Retinal pigment epithelial cell (primary cell): ENCODE data around the gene OTOA.
"Not testable (repeated sequence)": the region's sequence is repeated elsewhere in the genome, so short reads cannot be mapped to it uniquely, and the experiment has no call there.

Source experiments
- DNase-seq: peaks from one replicate; pipeline ENCODE4 v3.0.0-alpha.2; 2010; ENCODE audit warnings: low read depth
- H3K4me3 ChIP-seq: 2 replicates; pipeline ENCODE4 v1.5.1; 2011; ENCODE audit warnings: mild to moderate bottlenecking, low read length, control low read depth, moderate library complexity
- TF ChIP-seq, protein P1 (sequence below): conservative IDR thresholded peaks from 2 replicates; pipeline ENCODE4 v1.5.1; 2011; ENCODE audit warnings: low read depth, low read length, control low read depth, inconsistent platforms

The OTOA gene

DNA sequence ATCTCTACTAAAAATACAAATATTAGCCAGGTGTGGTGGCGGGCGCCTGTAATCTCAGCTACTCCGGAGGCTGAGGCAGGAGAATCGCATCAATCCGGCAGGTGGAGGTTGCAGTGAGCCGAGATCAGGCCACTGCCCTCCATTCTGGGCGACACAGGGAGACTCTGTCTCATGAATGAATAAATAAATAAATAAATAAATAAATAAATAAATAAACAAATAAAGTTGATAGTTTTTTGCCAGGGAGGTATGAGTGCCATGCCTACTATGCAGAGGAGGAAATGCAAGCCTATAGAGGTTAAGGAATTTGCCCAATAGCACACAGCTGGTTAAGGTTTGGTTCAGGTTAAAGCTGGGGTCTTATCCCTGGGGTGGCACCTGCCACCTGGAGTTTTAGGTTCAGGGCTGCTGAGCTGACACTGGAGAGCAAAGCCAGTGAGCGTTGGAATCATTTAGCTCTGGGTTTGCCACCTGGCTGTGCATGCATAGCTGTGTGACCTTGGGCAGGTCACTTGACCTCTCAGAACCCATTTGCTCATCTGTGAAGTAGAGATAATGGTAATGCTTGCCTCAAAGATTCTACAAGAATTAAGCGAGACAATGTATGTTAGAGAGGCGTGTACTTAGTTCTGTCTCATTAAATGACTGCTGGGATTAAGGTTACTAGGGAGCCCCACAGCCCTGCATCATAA, 1.2 kb downstream of the OTOA start:
- TF ChIP-seq, protein P1, sequence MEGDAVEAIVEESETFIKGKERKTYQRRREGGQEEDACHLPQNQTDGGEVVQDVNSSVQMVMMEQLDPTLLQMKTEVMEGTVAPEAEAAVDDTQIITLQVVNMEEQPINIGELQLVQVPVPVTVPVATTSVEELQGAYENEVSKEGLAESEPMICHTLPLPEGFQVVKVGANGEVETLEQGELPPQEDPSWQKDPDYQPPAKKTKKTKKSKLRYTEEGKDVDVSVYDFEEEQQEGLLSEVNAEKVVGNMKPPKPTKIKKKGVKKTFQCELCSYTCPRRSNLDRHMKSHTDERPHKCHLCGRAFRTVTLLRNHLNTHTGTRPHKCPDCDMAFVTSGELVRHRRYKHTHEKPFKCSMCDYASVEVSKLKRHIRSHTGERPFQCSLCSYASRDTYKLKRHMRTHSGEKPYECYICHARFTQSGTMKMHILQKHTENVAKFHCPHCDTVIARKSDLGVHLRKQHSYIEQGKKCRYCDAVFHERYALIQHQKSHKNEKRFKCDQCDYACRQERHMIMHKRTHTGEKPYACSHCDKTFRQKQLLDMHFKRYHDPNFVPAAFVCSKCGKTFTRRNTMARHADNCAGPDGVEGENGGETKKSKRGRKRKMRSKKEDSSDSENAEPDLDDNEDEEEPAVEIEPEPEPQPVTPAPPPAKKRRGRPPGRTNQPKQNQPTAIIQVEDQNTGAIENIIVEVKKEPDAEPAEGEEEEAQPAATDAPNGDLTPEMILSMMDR = no peak
- H3K4me3 ChIP-seq = no peak overlapping the region
- no peak for DNase-seq

DNA sequence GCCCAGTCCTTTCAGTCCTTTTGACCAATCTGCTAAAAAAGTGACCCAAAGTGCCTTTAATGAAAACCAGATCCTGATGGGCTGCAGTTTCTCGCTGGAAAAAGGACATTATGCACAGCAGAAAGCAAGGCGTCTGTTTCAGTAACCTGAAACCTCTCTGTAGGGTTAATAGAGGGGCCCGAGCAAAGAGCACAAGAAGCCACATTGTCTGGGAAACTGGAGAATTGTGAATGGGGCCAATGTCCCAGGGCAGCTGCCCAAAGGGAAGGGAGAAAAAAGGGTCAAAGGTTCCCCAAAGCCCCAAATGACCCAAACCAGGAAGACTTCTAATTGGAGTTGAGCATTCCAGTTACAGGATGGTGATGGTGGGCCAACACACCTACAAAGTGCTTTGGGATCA, 3.0 kb downstream of the OTOA start:
- DNase-seq = no peak
- TF ChIP-seq, protein P1 = no peak

DNA sequence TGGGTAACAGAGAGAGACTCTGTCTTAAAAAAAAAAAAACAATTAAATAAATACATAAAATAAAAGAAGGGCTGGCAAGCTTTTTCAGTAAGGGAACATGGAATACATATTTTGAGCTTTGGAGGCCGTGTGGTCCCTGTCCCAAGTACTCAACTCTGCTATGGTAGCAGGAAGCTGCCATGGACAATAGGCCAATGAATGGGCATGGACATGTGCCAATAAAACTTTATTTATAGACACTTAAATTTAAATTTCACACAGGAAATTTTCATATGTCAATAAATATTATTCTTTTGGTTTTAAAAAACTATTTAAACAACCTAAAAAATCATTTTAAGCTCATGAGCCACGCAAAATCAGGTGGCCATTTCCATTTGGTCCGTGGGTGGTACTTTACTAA, 3.8 kb downstream of the OTOA start:
- no peak overlapping the region for H3K4me3 ChIP-seq
- TF ChIP-seq, protein P1 = no peak
- DNase-seq = no peak

More for the DNA sequence above, 3.0 kb downstream of the OTOA start:
- no peak overlapping the region for H3K4me3 ChIP-seq

DNA sequence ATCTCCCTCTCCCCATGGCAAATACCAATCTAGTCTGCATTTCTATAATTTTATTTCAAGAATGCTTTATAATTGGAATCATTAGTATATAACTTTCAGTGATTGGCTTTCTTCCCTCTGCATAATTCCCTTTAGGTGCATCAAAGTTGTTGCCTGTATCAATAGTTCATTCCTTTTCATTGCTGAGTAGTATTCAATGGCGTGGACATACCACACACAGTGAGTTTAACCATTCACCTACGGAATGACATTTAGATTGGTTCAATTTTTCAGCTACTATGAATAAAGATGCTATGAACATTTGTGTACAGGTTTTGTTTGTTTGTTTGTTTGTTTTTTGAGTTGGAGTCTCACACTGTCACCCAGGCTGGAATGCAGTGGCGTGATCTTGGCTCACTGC, 9.7 kb downstream of the OTOA start:
- no peak overlapping the region for H3K4me3 ChIP-seq
- TF ChIP-seq, protein P1 = no peak
- no peak for DNase-seq

DNA sequence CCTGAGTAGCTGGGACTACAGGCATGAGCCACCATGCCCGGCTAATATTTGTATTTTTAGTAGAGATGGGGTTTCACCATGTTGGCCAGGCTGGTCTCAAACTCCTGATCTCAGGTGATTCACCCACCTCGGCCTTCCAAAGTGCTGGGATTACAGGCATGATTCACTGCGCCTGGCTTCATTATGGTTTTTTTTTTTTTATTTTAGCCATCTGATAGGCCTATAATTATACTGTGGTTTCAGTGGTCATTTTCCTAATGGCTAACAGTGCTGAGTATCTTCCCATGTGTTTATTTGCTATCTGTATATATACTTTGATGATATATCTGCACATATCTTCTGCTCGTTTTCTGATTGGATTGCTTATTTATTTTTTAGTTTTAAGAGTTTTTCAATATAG, 10.7 kb downstream of the OTOA start:
- not testable (repeated sequence) for DNase-seq, H3K4me3 ChIP-seq

DNA sequence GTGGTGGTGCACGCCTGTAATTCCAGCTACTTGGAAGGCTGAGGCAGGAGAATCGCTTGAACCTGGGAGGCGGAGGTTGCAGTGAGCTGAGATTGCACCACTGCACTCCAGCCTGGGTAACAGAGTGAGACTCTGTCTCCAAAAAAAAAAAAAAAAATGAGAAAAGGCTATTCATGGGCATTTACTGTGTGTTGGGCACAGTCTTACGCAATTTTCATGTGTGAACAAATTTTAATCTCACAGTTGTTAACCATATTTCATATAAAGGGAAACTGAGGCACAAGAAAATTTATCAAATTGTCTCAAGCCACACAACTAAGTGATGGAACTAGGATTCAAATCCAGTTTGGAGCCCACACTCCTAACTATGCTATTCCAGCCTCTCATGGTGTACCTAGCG, 16.9 kb downstream of the OTOA start:
- H3K4me3 ChIP-seq, DNase-seq: not testable (repeated sequence)

DNA sequence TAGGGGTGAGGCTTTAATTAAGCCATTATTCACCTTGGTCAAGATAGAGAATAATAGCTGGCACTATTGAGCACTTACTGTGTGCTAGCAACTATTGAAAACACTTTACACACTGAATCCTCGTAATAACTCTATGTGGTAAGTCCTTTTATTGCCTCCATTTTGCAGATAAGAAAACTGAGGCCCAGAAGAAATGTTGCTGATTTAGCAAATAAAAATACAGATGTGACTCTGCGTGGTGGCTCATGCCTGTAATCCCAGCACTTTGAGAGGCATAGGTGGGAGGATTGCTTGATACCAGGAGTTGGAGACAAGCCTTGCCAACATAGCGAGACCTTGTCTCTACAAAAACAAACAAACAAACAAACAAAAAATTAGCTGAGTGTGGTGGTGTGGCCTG, 19.4 kb downstream of the OTOA start:
- TF ChIP-seq, protein P1 = no peak
- DNase-seq = no peak
- no peak overlapping the region for H3K4me3 ChIP-seq

DNA sequence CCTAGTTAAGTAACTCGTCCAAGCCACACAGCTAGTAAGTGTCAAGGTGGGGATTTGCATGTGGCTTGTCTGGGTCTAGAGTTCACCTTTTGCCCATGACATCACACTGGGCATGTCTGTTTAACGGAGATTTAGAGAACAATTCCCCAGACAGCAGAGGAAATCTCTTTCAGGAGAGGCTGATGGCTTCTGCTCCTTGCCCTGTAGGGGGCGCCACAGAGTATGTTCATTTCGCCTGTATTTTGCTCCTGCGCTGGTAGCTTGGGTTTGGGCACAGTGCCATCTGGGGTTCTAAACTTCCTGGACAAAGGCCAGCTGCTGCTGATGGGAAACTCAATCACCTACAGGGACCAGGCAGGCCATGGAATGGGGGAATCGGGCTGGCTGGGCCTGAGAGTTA, 20.4 kb downstream of the OTOA start:
- TF ChIP-seq, protein P1 = peak; percentile 51
- H3K4me3 ChIP-seq = no peak overlapping the region
- DNase-seq = no peak
